GM12878 (cell line): ENCODE data around the gene DLST. TPM values are rescaled to one million over a fixed set of nuclear protein-coding genes. Genes with fewer than 3 reads are reported as not detected.

ENCODE experiments used
- ATF7 ChIP-seq: fragments of 450-650 bp; IDR thresholded peaks from 2 replicates; pipeline ENCODE4 v1.6.1; 2016; ENCODE audit warnings: low read depth, mild to moderate bottlenecking
- CEBPB ChIP-seq, 2 experiments: fragments of 150-350 bp in 1 of 2; IDR thresholded peaks; 2 replicates each; pipeline ENCODE4 v1.6.1; 2012 to 2014; ENCODE audit warnings: low read depth in 2 of 2, low read length in 2 of 2, borderline replicate concordance in 1 of 2, inconsistent platforms in 1 of 2
- EED ChIP-seq: sonication (generic); IDR thresholded peaks from 2 replicates; pipeline ENCODE4 v1.6.1; 2016; ENCODE audit warnings: antibody characterized with exemption, low read depth
- HDAC6 ChIP-seq: fragments of 200-600 bp; sonication (generic); IDR thresholded peaks from one replicate; pipeline ENCODE4 v1.8.0; 2017; ENCODE audit warnings: antibody characterized with exemption; ENCODE audit not compliant: unreplicated experiment
- IKZF2 ChIP-seq, 2 experiments: fragments of 450-650 bp; IDR thresholded peaks; 2 replicates each; pipeline ENCODE4 v1.6.1; 2017; ENCODE audit warnings: mild to moderate bottlenecking in 2 of 2, moderate library complexity in 2 of 2
- MEF2A ChIP-seq: IDR thresholded peaks from 2 replicates; pipeline ENCODE4 v1.6.1; 2011; ENCODE audit warnings: low read depth, mild to moderate bottlenecking, low read length, moderate library complexity; ENCODE audit not compliant: insufficient read depth
- MEF2B ChIP-seq: fragments of 450-650 bp; IDR thresholded peaks from 2 replicates; pipeline ENCODE4 v1.6.1; 2018; ENCODE audit warnings: mild to moderate bottlenecking, moderate library complexity; ENCODE audit not compliant: partially characterized antibody, poor library complexity, severe bottlenecking
- NFIC ChIP-seq: IDR thresholded peaks from 2 replicates; pipeline ENCODE4 v1.6.1; 2012; ENCODE audit warnings: low read depth, mild to moderate bottlenecking, inconsistent platforms, low read length, moderate library complexity
- PAX8 ChIP-seq: fragments of 450-650 bp; IDR thresholded peaks from 2 replicates; pipeline ENCODE4 v1.6.1; 2017; ENCODE audit warnings: mild to moderate bottlenecking, moderate library complexity
- ZNF274 ChIP-seq: IDR thresholded peaks from one replicate; pipeline ENCODE4 v1.8.0; 2011; ENCODE audit not compliant: insufficient read length, insufficient read depth
- polyA plus RNA-seq, 11 experiments: library from polyadenylated mRNA; depleted of rRNA in 4 of 11; unstranded in 6 of 11; stranded (reverse) in 5 of 11; fragments of >200 nt; fragmentation: Nextera tagmentation in 4 of 11; fragmentation: Illumina TruSeq in 1 of 11; extraction: Ambion mirVana in 4 of 11; extraction: Trizol in 1 of 11; gene quantifications; 1 replicate in 1 of 11; 2 replicates in 10 of 11; pipeline versions ENCODE4 v1.2.1 to v1.2.3, GENCODE V29; 2011 to 2016; ENCODE audit warnings: inconsistent platforms in 2 of 11, missing spikeins in 2 of 11, low read depth in 1 of 11
- total RNA-seq, 4 experiments: library from RNA; depleted of rRNA in 3 of 4; stranded (reverse); fragments of >200 nt in 3 of 4; fragmentation: Illumina TruSeq in 1 of 4; extraction: Trizol in 1 of 4; gene quantifications; 2 replicates each; pipeline versions ENCODE4 v1.2.1 to v1.2.3, GENCODE V29; 2013 to 2021
- TF ChIP-seq, protein P1 (sequence below): fragments of 450-650 bp; IDR thresholded peaks from 2 replicates; pipeline ENCODE4 v1.6.1; 2016; ENCODE audit warnings: mild to moderate bottlenecking, moderate library complexity, borderline replicate concordance
- TF ChIP-seq, protein P2 (sequence below): IDR thresholded peaks from 2 replicates; pipeline ENCODE4 v1.6.1; 2012; ENCODE audit warnings: low read length, inconsistent platforms
- TF ChIP-seq, protein P3 (sequence below): fragments of 450-650 bp; IDR thresholded peaks from 2 replicates; pipeline ENCODE4 v1.6.1; 2017; ENCODE audit warnings: low read depth, mild to moderate bottlenecking, moderate library complexity

DLST gene
- total and polyA plus RNA-seq, 10 of the 15 experiments (the other 5 are each of a cell fraction or from before 2014, with no cell fraction given): 2.9 to 141 (median 67.7) TPM

DNA sequence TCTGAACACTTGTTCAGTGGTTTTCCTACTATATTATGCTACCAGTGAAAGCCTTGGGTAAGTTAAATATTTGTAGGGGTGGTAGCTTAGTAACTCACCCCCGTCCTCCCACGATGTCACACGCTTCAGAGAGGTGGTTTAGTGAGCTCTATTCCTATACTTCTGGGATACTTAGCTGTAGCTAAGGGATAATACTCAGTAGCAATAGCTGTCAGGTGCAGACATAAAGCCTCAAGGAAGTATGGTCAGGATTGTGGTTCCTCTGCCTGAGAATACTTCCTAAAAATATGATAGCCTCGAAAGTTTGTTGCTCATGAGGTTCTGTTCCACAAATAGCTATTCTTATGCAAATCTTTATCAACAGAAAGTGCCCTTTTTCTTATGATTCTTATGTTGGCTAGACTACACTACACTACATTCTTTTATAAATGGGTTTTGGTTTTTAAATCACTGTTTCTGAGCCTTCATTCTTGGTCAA is 11.9 kb downstream of the DLST start (continued):
- TF ChIP-seq, protein P1, sequence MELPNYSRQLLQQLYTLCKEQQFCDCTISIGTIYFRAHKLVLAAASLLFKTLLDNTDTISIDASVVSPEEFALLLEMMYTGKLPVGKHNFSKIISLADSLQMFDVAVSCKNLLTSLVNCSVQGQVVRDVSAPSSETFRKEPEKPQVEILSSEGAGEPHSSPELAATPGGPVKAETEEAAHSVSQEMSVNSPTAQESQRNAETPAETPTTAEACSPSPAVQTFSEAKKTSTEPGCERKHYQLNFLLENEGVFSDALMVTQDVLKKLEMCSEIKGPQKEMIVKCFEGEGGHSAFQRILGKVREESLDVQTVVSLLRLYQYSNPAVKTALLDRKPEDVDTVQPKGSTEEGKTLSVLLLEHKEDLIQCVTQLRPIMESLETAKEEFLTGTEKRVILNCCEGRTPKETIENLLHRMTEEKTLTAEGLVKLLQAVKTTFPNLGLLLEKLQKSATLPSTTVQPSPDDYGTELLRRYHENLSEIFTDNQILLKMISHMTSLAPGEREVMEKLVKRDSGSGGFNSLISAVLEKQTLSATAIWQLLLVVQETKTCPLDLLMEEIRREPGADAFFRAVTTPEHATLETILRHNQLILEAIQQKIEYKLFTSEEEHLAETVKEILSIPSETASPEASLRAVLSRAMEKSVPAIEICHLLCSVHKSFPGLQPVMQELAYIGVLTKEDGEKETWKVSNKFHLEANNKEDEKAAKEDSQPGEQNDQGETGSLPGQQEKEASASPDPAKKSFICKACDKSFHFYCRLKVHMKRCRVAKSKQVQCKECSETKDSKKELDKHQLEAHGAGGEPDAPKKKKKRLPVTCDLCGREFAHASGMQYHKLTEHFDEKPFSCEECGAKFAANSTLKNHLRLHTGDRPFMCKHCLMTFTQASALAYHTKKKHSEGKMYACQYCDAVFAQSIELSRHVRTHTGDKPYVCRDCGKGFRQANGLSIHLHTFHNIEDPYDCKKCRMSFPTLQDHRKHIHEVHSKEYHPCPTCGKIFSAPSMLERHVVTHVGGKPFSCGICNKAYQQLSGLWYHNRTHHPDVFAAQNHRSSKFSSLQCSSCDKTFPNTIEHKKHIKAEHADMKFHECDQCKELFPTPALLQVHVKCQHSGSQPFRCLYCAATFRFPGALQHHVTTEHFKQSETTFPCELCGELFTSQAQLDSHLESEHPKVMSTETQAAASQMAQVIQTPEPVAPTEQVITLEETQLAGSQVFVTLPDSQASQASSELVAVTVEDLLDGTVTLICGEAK: no peak
- TF ChIP-seq IKZF2 (IDR thresholded peaks at IDR 0.05) (peak; percentile 10 to 61; a peak in 2 of 4 replicates), MEF2A (peak; percentile 92), MEF2B (peak; percentile 66), EED (peak; percentile 78), PAX8 (no peak), ZNF274 (no peak), HDAC6 (no peak), ATF7 (no peak), CEBPB (IDR thresholded peaks at IDR 0.05; ENCODE audit: borderline replicate concordance in 1 of 2, low read depth in 2 of 2, low read length in 2 of 2) (no peak), NFIC (peak; percentile 49)
- TF ChIP-seq, protein P2, sequence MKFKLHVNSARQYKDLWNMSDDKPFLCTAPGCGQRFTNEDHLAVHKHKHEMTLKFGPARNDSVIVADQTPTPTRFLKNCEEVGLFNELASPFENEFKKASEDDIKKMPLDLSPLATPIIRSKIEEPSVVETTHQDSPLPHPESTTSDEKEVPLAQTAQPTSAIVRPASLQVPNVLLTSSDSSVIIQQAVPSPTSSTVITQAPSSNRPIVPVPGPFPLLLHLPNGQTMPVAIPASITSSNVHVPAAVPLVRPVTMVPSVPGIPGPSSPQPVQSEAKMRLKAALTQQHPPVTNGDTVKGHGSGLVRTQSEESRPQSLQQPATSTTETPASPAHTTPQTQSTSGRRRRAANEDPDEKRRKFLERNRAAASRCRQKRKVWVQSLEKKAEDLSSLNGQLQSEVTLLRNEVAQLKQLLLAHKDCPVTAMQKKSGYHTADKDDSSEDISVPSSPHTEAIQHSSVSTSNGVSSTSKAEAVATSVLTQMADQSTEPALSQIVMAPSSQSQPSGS: peak; percentile 60; the same call in 1 of the 2 replicates
- TF ChIP-seq, protein P3, sequence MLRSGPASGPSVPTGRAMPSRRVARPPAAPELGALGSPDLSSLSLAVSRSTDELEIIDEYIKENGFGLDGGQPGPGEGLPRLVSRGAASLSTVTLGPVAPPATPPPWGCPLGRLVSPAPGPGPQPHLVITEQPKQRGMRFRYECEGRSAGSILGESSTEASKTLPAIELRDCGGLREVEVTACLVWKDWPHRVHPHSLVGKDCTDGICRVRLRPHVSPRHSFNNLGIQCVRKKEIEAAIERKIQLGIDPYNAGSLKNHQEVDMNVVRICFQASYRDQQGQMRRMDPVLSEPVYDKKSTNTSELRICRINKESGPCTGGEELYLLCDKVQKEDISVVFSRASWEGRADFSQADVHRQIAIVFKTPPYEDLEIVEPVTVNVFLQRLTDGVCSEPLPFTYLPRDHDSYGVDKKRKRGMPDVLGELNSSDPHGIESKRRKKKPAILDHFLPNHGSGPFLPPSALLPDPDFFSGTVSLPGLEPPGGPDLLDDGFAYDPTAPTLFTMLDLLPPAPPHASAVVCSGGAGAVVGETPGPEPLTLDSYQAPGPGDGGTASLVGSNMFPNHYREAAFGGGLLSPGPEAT: peak; percentile 38; the same call in 1 of the 2 replicates
